IMR-90 (cell line): ENCODE measurements around the gene UST. TPM values are rescaled to one million over a fixed set of nuclear protein-coding genes. Genes with fewer than 3 reads are reported as not detected.

Experiments used
- ATAC-seq: fragments of 200-7000 bp; cut with Tn5 transposase; 2 replicates; pipeline ENCODE4 v1.9.1; 2020; ENCODE audit warnings: low read depth, mild to moderate bottlenecking, moderate library complexity
- BruUV-seq: library from RNA; stranded (reverse); fragments of 400-500 nt; replicated peaks from 2 replicates; lab custom pipeline; 2021; lab: Mats Ljungman, UMichigan
- CTCF ChIA-PET: fragments of 300-600 bp; formaldehyde crosslinking; extraction: SDS; loops from one replicate; lab custom pipeline; 2021; ENCODE audit warnings: antibody characterized with exemption; lab: Yijun Ruan, JAX
- POLR2A ChIA-PET: fragments of 300-600 bp; sonication (Branson Sonifier 250); formaldehyde crosslinking; loops from one replicate; lab custom pipeline; 2022; ENCODE audit warnings: antibody characterized with exemption; ENCODE audit not compliant: unreplicated experiment; lab: Charles Lee
- DNase-seq: peaks from one replicate; pipeline ENCODE4 v3.0.0; 2013
- H2AFZ ChIP-seq: replicated peaks from 2 replicates; pipeline ENCODE3; 2013; ENCODE audit warnings: low read length, mild to moderate bottlenecking; ENCODE audit not compliant: poor library complexity
- H2AK5ac ChIP-seq: 2 replicates; pipeline ENCODE4 v1.6.1; 2013; ENCODE audit warnings: low read depth, low read length, inconsistent platforms
- H2AK9ac ChIP-seq: replicated peaks from 2 replicates; pipeline ENCODE3; 2013; ENCODE audit warnings: mild to moderate bottlenecking, low read depth, low read length, moderate library complexity; ENCODE audit not compliant: poor library complexity
- H2BK120ac ChIP-seq: 2 replicates; pipeline ENCODE4 v1.6.1; 2013; ENCODE audit warnings: low read depth, low read length, inconsistent platforms
- H2BK15ac ChIP-seq: 3 replicates; pipeline ENCODE4 v1.6.1; 2013; ENCODE audit warnings: low read depth, low read length, inconsistent platforms
- H2BK20ac ChIP-seq: 2 replicates; pipeline ENCODE4 v1.6.1; 2013; ENCODE audit warnings: low read depth, mild to moderate bottlenecking, inconsistent platforms, low read length, moderate library complexity
- H2BK5ac ChIP-seq: 2 replicates; pipeline ENCODE4 v1.6.1; 2013; ENCODE audit warnings: mild to moderate bottlenecking, low read depth, low read length, inconsistent platforms; ENCODE audit not compliant: poor library complexity, severe bottlenecking
- H3K14ac ChIP-seq: replicated peaks from 2 replicates; pipeline ENCODE4 v1.6.1; 2013; ENCODE audit warnings: low read depth, low read length, inconsistent platforms
- H3K18ac ChIP-seq: 2 replicates; pipeline ENCODE4 v1.6.1; 2013; ENCODE audit warnings: low read depth, low read length, control low read depth
- H3K23ac ChIP-seq: 2 replicates; pipeline ENCODE4 v1.6.1; 2013; ENCODE audit warnings: low read depth, low read length, inconsistent platforms
- H3K27ac ChIP-seq: 2 replicates; pipeline ENCODE4 v1.5.1; 2013; ENCODE audit warnings: mild to moderate bottlenecking, control low read depth, low read length; ENCODE audit not compliant: insufficient read depth
- H3K27me3 ChIP-seq: 2 replicates; pipeline ENCODE4 v1.6.1; 2013; ENCODE audit warnings: low read length; ENCODE audit not compliant: control insufficient read depth, insufficient read depth
- H3K36me3 ChIP-seq: 2 replicates; pipeline ENCODE4 v1.6.1; 2013; ENCODE audit warnings: low read length, mixed read lengths; ENCODE audit not compliant: control insufficient read depth, insufficient read depth
- H3K4ac ChIP-seq: 2 replicates; pipeline ENCODE4 v1.6.1; 2013; ENCODE audit warnings: low read depth, low read length, inconsistent platforms
- H3K4me1 ChIP-seq: 2 replicates; pipeline ENCODE4 v1.6.1; 2013; ENCODE audit warnings: low read length, mixed read lengths; ENCODE audit not compliant: control insufficient read depth, insufficient read depth
- H3K4me2 ChIP-seq: 2 replicates; pipeline ENCODE4 v1.6.1; 2013; ENCODE audit warnings: low read depth, mild to moderate bottlenecking, control low read depth, low read length, moderate library complexity
- H3K4me3 ChIP-seq: 2 replicates; pipeline ENCODE4 v1.5.1; 2013; ENCODE audit warnings: low read depth, mild to moderate bottlenecking, control low read depth, low read length, moderate library complexity; ENCODE audit not compliant: insufficient read depth
- H3K56ac ChIP-seq: 2 replicates; pipeline ENCODE4 v1.6.1; 2013; ENCODE audit warnings: low read length, inconsistent platforms; ENCODE audit not compliant: insufficient read depth; ENCODE audit errors: extremely low read depth
- H3K79me1 ChIP-seq, 2 experiments: 2 replicates each; pipeline ENCODE4 v1.6.1; 2013; ENCODE audit warnings: low read length in 2 of 2, inconsistent platforms in 1 of 2, low read depth in 1 of 2
- H3K9ac ChIP-seq: 2 replicates; pipeline ENCODE4 v1.6.1; 2013; ENCODE audit warnings: low read depth, low read length, control low read depth
- H3K9me1 ChIP-seq: 2 replicates; pipeline ENCODE4 v1.6.1; 2013; ENCODE audit warnings: low read length, inconsistent platforms; ENCODE audit not compliant: insufficient read depth
- H3K9me3 ChIP-seq: 2 replicates; pipeline ENCODE4 v1.6.1; 2013; ENCODE audit warnings: low read length; ENCODE audit not compliant: control insufficient read depth, insufficient read depth
- H4K20me1 ChIP-seq: 2 replicates; pipeline ENCODE4 v1.6.1; 2013; ENCODE audit warnings: low read length, inconsistent platforms; ENCODE audit not compliant: insufficient read depth
- H4K5ac ChIP-seq: 2 replicates; pipeline ENCODE4 v1.6.1; 2013; ENCODE audit warnings: mild to moderate bottlenecking, low read depth, low read length, control low read depth
- H4K8ac ChIP-seq, 2 experiments: 2 replicates each; pipeline ENCODE4 v1.6.1; 2013; ENCODE audit warnings: low read depth in 2 of 2, low read length in 2 of 2, control low read depth in 1 of 2, inconsistent platforms in 1 of 2
- H4K91ac ChIP-seq: 2 replicates; pipeline ENCODE4 v1.6.1; 2013; ENCODE audit warnings: low read depth, low read length, inconsistent platforms; ENCODE audit not compliant: insufficient read depth
- BHLHE40 ChIP-seq: fragments of 150-350 bp; IDR thresholded peaks from 2 replicates; pipeline ENCODE4 v1.6.1; 2016; ENCODE audit warnings: mild to moderate bottlenecking, low read depth, low read length
- CEBPB ChIP-seq: IDR thresholded peaks from 2 replicates; pipeline ENCODE4 v1.6.1; 2012; ENCODE audit warnings: low read depth, low read length, improper control_type of control experiment
- CHD1 ChIP-seq: IDR thresholded peaks from 2 replicates; pipeline ENCODE4 v1.6.1; 2012; ENCODE audit warnings: low read depth, low read length, improper control_type of control experiment
- NFE2L2 ChIP-seq: fragments of 150-350 bp; IDR thresholded peaks from 2 replicates; pipeline ENCODE4 v1.6.1; 2016; ENCODE audit warnings: low read depth, mild to moderate bottlenecking, low read length
- POLR2A ChIP-seq: IDR thresholded peaks from 2 replicates; pipeline ENCODE4 v1.6.1; 2012; ENCODE audit warnings: mild to moderate bottlenecking, low read depth, low read length
- RAD21 ChIP-seq: IDR thresholded peaks from 2 replicates; pipeline ENCODE4 v1.6.1; 2012; ENCODE audit warnings: low read length, improper control_type of control experiment
- RCOR1 ChIP-seq: IDR thresholded peaks from 2 replicates; pipeline ENCODE4 v1.6.1; 2012; ENCODE audit warnings: mild to moderate bottlenecking, low read length, improper control_type of control experiment; ENCODE audit not compliant: insufficient replicate concordance
- SMC3 ChIP-seq: fragments of 150-350 bp; IDR thresholded peaks from 2 replicates; pipeline ENCODE4 v1.6.1; 2016; ENCODE audit warnings: low read depth, mild to moderate bottlenecking, antibody characterized with exemption, low read length, moderate library complexity
- WGBS, 2 experiments: methylation state at CpG; one replicate each; pipeline versions ENCODE4 v1.1.5 to v1.1.7; 2013; ENCODE audit warnings: missing lambda C conversion rate in 2 of 2; ENCODE audit not compliant: insufficient read length in 1 of 2; ENCODE audit errors: extremely low coverage in 2 of 2; 5-methylcytosine and 5-hydroxymethylcytosine counted together
- dilution Hi-C: fragments of 300-500 bp; cut with HindIII; formaldehyde crosslinking; loops from one replicate; pipeline ENCODE4 v1.14.3; 2018; ENCODE audit warnings: low sequenced_read_pairs; ENCODE audit not compliant: unreplicated experiment
- in situ Hi-C: fragments of 300-500 bp; cut with MboI; formaldehyde crosslinking; loops from 3 replicates; pipeline ENCODE4 v1.14.3; 2019; ENCODE audit warnings: low sequenced_read_pairs, inconsistent platforms, mixed read lengths
- intact Hi-C: fragments of 100-400 bp; cut with micrococcal nuclease; formaldehyde crosslinking; loops from 2 replicates; pipeline ENCODE4 v1.10.0; 2022
- polyA plus RNA-seq, 3 experiments: library from polyadenylated mRNA; depleted of rRNA; stranded (reverse); fragments of >200 nt; gene quantifications; 2 replicates each; pipeline ENCODE4 v1.2.3, GENCODE V29; 2012; ENCODE audit warnings: low replicate concordance in 1 of 3
- total RNA-seq: library from RNA; depleted of rRNA; stranded (reverse); fragments of >200 nt; gene quantifications from 2 replicates; pipeline ENCODE4 v1.2.3, GENCODE V29; 2012
- TF ChIP-seq, protein P1 (sequence below): fragments of 150-350 bp; IDR thresholded peaks from 2 replicates; pipeline ENCODE4 v1.6.1; 2017; ENCODE audit warnings: mild to moderate bottlenecking, antibody characterized with exemption, low read length, low read depth
- TF ChIP-seq, protein P2 (sequence below): fragments of 150-350 bp; IDR thresholded peaks from 2 replicates; pipeline ENCODE4 v1.6.1; 2016; ENCODE audit warnings: low read depth, mild to moderate bottlenecking, low read length, moderate library complexity, borderline replicate concordance

UST gene
- total and polyA plus RNA-seq, 2 of the 4 experiments (the other 2 are of a cell fraction) = 7.7 to 13.8 TPM

DNA sequence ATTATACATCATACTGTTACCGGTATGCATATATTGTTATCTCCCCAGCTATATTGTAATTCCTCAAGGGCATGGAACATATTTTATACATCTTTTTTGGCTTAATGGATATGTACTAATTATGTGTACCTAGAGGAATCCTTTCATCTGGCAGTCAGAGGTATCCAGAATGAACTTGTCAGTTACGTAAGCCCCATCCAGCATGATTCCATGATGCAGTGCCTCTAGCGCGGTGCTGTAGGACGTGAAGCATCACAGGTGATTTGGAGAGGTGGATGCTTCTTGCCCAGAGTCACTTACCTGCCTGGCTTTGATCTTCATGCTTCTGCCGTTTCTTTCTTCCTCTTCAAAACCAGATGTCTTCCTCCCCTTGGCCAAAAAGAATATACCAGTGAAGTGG lies 159.1 kb downstream of the UST start:
- Histone ChIP-seq H3K36me3 (no peaks in the 10 kb centered on the region), H3K4ac (no peak overlapping the region), H2BK15ac (no peak overlapping the region), H3K4me3 (no peak overlapping the region), H2BK20ac (no peak overlapping the region), H2AFZ (no peak overlapping the region), H3K9me1 (no peaks in the 10 kb centered on the region), H2BK120ac (no peak overlapping the region), H4K8ac (no peak overlapping the region), H3K4me2 (no peak overlapping the region), H3K9me3 (no peaks in the 10 kb centered on the region), H3K56ac (no peak overlapping the region), H2AK5ac (no peak overlapping the region), H3K27me3 (no peaks in the 10 kb centered on the region), H3K18ac (no peak overlapping the region), H4K91ac (no peak overlapping the region), H3K79me1 (no peaks in the 10 kb centered on the region; a peak in 1 of 4 replicates), H3K9ac (no peak overlapping the region), H2AK9ac (no peak overlapping the region), H3K4me1 (no peaks in the 10 kb centered on the region), H3K23ac (no peak overlapping the region), H4K20me1 (no peaks in the 10 kb centered on the region), H4K5ac (no peak overlapping the region), H2BK5ac (no peak overlapping the region), H3K14ac (no peak overlapping the region), H3K27ac (no peak overlapping the region)
- no CpG with 5 or more reads among the region's 6 CpGs for WGBS, 2 experiments
- in situ Hi-C loops (no loop called here), dilution Hi-C loops (no loop called here), intact Hi-C loops (no loop called here)
- ChIA-PET POLR2A (no interaction called here), CTCF (no interaction called here)
- DNase-seq = no peak
- BruUV-seq = no TSS peak
- TF ChIP-seq BHLHE40 (no peak), POLR2A (no peak), NFE2L2 (no peak), RCOR1 (no peak), CEBPB (no peak), RAD21 (no peak), CHD1 (no peak), SMC3 (no peak)
- TF ChIP-seq, protein P1, sequence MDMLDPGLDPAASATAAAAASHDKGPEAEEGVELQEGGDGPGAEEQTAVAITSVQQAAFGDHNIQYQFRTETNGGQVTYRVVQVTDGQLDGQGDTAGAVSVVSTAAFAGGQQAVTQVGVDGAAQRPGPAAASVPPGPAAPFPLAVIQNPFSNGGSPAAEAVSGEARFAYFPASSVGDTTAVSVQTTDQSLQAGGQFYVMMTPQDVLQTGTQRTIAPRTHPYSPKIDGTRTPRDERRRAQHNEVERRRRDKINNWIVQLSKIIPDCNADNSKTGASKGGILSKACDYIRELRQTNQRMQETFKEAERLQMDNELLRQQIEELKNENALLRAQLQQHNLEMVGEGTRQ = no peak
- TF ChIP-seq, protein P2, sequence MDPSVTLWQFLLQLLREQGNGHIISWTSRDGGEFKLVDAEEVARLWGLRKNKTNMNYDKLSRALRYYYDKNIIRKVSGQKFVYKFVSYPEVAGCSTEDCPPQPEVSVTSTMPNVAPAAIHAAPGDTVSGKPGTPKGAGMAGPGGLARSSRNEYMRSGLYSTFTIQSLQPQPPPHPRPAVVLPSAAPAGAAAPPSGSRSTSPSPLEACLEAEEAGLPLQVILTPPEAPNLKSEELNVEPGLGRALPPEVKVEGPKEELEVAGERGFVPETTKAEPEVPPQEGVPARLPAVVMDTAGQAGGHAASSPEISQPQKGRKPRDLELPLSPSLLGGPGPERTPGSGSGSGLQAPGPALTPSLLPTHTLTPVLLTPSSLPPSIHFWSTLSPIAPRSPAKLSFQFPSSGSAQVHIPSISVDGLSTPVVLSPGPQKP = no peak
- ATAC-seq = no peak
